T-cell (primary cell): ENCODE results near the gene ETFA. TPM values are rescaled to one million over a fixed set of nuclear protein-coding genes. Genes with fewer than 3 reads are reported as not detected.

Experiments
- ATAC-seq, 4 experiments: fragments of 200-7000 bp in 3 of 4; fragments of 150-1000 bp in 1 of 4; cut with Tn5 transposase; replicated peaks in 1 of 4; 1 replicate in 3 of 4; 2 replicates in 1 of 4; pipeline ENCODE4 v1.10.0; 2021; ENCODE audit warnings: moderate library complexity in 3 of 4, mild to moderate bottlenecking in 2 of 4, moderate number of reproducible peaks in 1 of 4
- CTCF ChIA-PET, 2 donors: fragments of 300-600 bp; sonication (Branson Sonifier 250); formaldehyde crosslinking; loops; one replicate each; lab custom pipeline; 2022; ENCODE audit warnings: antibody characterized with exemption in 2 of 2; lab: Charles Lee
- POLR2A ChIA-PET, 2 donors: fragments of 300-600 bp; sonication (Branson Sonifier 250); formaldehyde crosslinking; loops; one replicate each; lab custom pipeline; 2022; ENCODE audit warnings: antibody characterized with exemption in 2 of 2; lab: Charles Lee
- DNase-seq, 35 experiments: peaks; one replicate each; pipeline versions ENCODE4 v3.0.0 to v3.0.0-alpha.2; 2013 to 2023
- H3K27ac ChIP-seq: one replicate; pipeline ENCODE4 v1.5.1; 2013; ENCODE audit warnings: low read length
- H3K27me3 ChIP-seq, 2 experiments: replicated peaks in 1 of 2; 1 replicate in 1 of 2; 2 replicates in 1 of 2; pipeline versions ENCODE4 v1.6.1 to v1.7.0; 2013; ENCODE audit warnings: low read length in 1 of 2, mixed read lengths in 1 of 2; ENCODE audit not compliant: control insufficient read depth in 2 of 2, insufficient read depth in 2 of 2; ENCODE audit errors: extremely low read depth in 1 of 2
- H3K36me3 ChIP-seq, 2 donors: 1 replicate in 1 of 2; 2 replicates in 1 of 2; pipeline versions ENCODE4 v1.6.1 to v1.7.0; 2013; ENCODE audit warnings: low read length in 1 of 2; ENCODE audit not compliant: control insufficient read depth in 2 of 2, insufficient read depth in 1 of 2; ENCODE audit errors: extremely low read depth in 1 of 2
- H3K4me1 ChIP-seq, 2 experiments: 1 replicate in 1 of 2; 2 replicates in 1 of 2; pipeline versions ENCODE4 v1.6.1 to v1.7.0; 2013; ENCODE audit warnings: low read length in 2 of 2, mixed read lengths in 1 of 2; ENCODE audit not compliant: insufficient read depth in 2 of 2, control insufficient read depth in 1 of 2; ENCODE audit errors: extremely low read depth in 1 of 2
- H3K4me3 ChIP-seq, 2 donors: 1 replicate in 1 of 2; 2 replicates in 1 of 2; pipeline versions ENCODE4 v1.5.1 to v1.7.0; 2013; ENCODE audit warnings: mild to moderate bottlenecking in 2 of 2, low read length in 1 of 2, moderate library complexity in 1 of 2; ENCODE audit not compliant: control insufficient read depth in 1 of 2; ENCODE audit errors: extremely low read depth in 1 of 2
- H3K9me3 ChIP-seq: 2 replicates; pipeline ENCODE4 v1.7.0; 2013
- H3K27ac Mint-ChIP-seq, 2 donors: one replicate each; pipeline ENCODE4 v1.8.0; 2020 to 2021; ENCODE audit warnings: mild to moderate bottlenecking in 2 of 2, mixed read lengths in 2 of 2
- H3K27me3 Mint-ChIP-seq, 2 donors: one replicate each; pipeline ENCODE4 v1.8.0; 2021 to 2022; ENCODE audit warnings: mixed read lengths in 2 of 2
- H3K36me3 Mint-ChIP-seq: one replicate; pipeline ENCODE4 v1.8.0; 2021; ENCODE audit warnings: mixed read lengths
- H3K4me1 Mint-ChIP-seq, 3 donors: one replicate each; pipeline ENCODE4 v1.8.0; 2020 to 2022; ENCODE audit warnings: mixed read lengths in 3 of 3, mild to moderate bottlenecking in 1 of 3
- H3K4me3 Mint-ChIP-seq, 3 donors: one replicate each; pipeline ENCODE4 v1.8.0; 2020 to 2022; ENCODE audit warnings: mild to moderate bottlenecking in 3 of 3, mixed read lengths in 3 of 3, moderate library complexity in 3 of 3
- H3K9me3 Mint-ChIP-seq, 3 donors: one replicate each; pipeline ENCODE4 v1.8.0; 2020 to 2022; ENCODE audit warnings: mixed read lengths in 3 of 3
- WGBS: methylation state at CpG from one replicate; pipeline ENCODE4 v1.1.5; 2013; ENCODE audit warnings: missing lambda C conversion rate; ENCODE audit not compliant: insufficient coverage; 5-methylcytosine and 5-hydroxymethylcytosine counted together
- total RNA-seq, 35 experiments: library from RNA in 6 of 35; stranded (reverse) in 6 of 35; fragments of 120-200 nt in 1 of 35; gene quantifications; one replicate each; pipeline versions ENCODE4 v1.2.1 to v1.2.4 and lab custom pipeline; 2013 to 2026

The ETFA gene
- total RNA-seq, 5 donors from 2014 or later (not counting 1 experiment from before 2014, with no cell fraction given): 34.6 to 53.9 (median 50.4) TPM

- no peaks in the 10 kb centered on the region for H3K4me1 Mint-ChIP-seq
These were observed 50.9 kb downstream of the ETFA start for GRCh38 chr15:76260246-76260938.

GRCh38 chr15:76259392-76259791 lies 51.9 kb downstream of the ETFA start:
- no peaks in the 10 kb centered on the region for H3K4me1 ChIP-seq
- 97% methylated on average over 12 of the region's 13 CpGs for WGBS
- DNase-seq: no peak
- Mint-ChIP-seq H3K27me3 (no peaks in the 10 kb centered on the region), H3K9me3 (peaks cover 9 to 15% (median 15%) of the 10 kb centered on the region in 3 donors), H3K36me3 (peaks cover 70% of the 10 kb centered on the region), H3K4me3 (no peak overlapping the region), H3K27ac (no peak overlapping the region), H3K4me1 (no peaks in the 10 kb centered on the region)
- ChIA-PET POLR2A (no interaction called here), CTCF (no interaction called here)
- H3K27me3 ChIP-seq: no peaks in the 10 kb centered on the region
- H3K9me3 ChIP-seq: no peaks in the 10 kb centered on the region
- peaks cover 5 to 36% of the 10 kb centered on the region in 2 donors for H3K36me3 ChIP-seq
- no peak overlapping the region for H3K4me3 ChIP-seq
- ATAC-seq: no peak
- no peak overlapping the region for H3K27ac ChIP-seq

More at GRCh38 chr15:76260246-76260938, 50.9 kb downstream of the ETFA start:
- H3K4me3 ChIP-seq: no peak overlapping the region
- H3K4me1 ChIP-seq: no peaks in the 10 kb centered on the region
- H3K27ac ChIP-seq: no peak overlapping the region
- WGBS: 98% methylated on average over 11 of the region's 12 CpGs
- peaks cover 7 to 42% of the 10 kb centered on the region in 2 donors for H3K36me3 ChIP-seq
- H3K27ac Mint-ChIP-seq: no peak overlapping the region
- ChIA-PET CTCF (no interaction called here), POLR2A (no interaction called here)
- DNase-seq (no peak), ATAC-seq (no peak)
- H3K27me3 Mint-ChIP-seq: no peaks in the 10 kb centered on the region
- no peaks in the 10 kb centered on the region for H3K27me3 ChIP-seq
- peaks cover 77% of the 10 kb centered on the region for H3K36me3 Mint-ChIP-seq
- H3K4me3 Mint-ChIP-seq: no peak overlapping the region
- peaks cover 9 to 22% (median 18%) of the 10 kb centered on the region in 3 donors for H3K9me3 Mint-ChIP-seq
- peaks cover under 1% of the 10 kb centered on the region for H3K9me3 ChIP-seq

GRCh38 chr15:76258460-76258859 lies 52.8 kb downstream of the ETFA start:
- ChIA-PET CTCF (no interaction called here), POLR2A (no interaction called here)
- DNase-seq: no peak
- H3K36me3 Mint-ChIP-seq: peaks cover 67% of the 10 kb centered on the region
- Histone ChIP-seq H3K36me3 (peaks cover 12 to 33% of the 10 kb centered on the region in 2 donors), H3K4me1 (no peaks in the 10 kb centered on the region), H3K4me3 (no peak overlapping the region), H3K9me3 (no peaks in the 10 kb centered on the region), H3K27me3 (no peaks in the 10 kb centered on the region), H3K27ac (no peak overlapping the region)
- no peaks in the 10 kb centered on the region for H3K27me3 Mint-ChIP-seq
- H3K4me1 Mint-ChIP-seq: peaks cover 0 to under 1% (median 0%) of the 10 kb centered on the region in 3 donors
- no peak overlapping the region for H3K27ac Mint-ChIP-seq
- no peak for ATAC-seq
- 100% methylated on average over 3 of the region's 3 CpGs for WGBS
- peaks cover 6% of the 10 kb centered on the region in 3 donors for H3K9me3 Mint-ChIP-seq
- H3K4me3 Mint-ChIP-seq: no peak overlapping the region

DNA sequence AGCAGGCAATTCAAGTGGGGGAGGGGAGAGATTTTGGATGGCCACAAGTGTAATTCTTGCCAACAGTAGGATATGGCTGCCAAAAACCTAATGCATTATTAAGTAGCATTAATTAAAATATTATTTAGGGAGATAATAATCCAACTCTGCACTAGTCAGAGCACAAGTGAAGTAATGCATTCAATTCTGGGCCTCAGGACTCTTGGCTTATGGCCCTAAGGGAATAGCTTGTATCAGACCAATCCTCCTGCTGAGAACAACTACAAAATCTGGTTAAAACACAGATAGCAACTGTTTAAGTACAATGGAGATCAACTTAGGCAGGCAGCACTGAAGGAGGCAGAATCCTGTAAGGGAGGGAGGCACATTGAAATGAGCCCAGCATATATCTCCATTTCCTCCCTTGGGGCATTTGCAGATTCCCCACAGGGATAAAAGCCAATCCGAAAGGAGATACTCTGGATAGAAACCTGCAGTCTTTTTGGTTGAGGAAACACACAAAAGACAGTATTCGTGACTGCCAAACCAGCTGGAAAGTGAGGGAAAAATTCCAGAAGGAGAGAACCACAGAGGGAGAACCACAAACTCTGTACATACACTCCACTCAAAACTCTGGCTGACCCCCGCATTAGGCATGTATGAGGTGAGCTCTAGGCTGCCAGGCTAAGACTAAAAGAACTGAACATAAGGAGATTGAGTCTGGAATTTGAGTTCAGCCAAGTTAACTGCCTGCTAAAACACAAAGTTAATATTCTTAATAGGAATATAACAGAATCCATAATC lies 57.4 kb downstream of the ETFA start:
- no peaks in the 10 kb centered on the region for H3K27me3 Mint-ChIP-seq
- peaks cover 0 to 1% (median 0%) of the 10 kb centered on the region in 3 donors for H3K4me1 Mint-ChIP-seq
- Histone ChIP-seq H3K27me3 (no peaks in the 10 kb centered on the region), H3K9me3 (no peaks in the 10 kb centered on the region), H3K4me3 (no peak overlapping the region), H3K4me1 (no peaks in the 10 kb centered on the region), H3K27ac (no peak overlapping the region), H3K36me3 (peaks cover 3 to 12% of the 10 kb centered on the region in 2 donors)
- WGBS: no CpG with 5 or more reads among the region's 3 CpGs
- no peak overlapping the region for H3K4me3 Mint-ChIP-seq
- peaks cover 27% of the 10 kb centered on the region for H3K36me3 Mint-ChIP-seq
- no peak for ATAC-seq
- DNase-seq: no peak
- no peaks in the 10 kb centered on the region for H3K9me3 Mint-ChIP-seq
- H3K27ac Mint-ChIP-seq: no peak overlapping the region
- CTCF ChIA-PET: no interaction called here
- POLR2A ChIA-PET: no interaction called here

DNA sequence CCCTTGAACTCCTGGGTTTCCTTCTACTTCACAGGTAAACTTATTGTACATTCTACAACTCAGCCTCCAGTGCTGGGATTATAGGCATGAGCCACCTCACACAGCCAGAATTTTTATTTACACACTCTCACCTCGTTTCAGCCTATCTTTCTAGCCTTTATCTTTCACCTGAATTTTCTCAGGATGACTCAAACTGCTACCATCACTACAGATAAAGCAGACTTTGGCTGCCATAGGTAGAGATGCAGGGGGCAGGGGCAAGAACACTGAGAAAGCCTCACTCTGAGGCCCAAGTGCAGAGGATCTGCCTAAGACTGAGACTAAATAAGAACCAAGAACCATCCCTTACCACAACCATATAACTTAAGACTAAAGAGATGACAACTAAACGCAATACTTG lies 59.0 kb downstream of the ETFA start:
- Mint-ChIP-seq H3K4me3 (no peak overlapping the region), H3K27me3 (no peaks in the 10 kb centered on the region), H3K4me1 (peaks cover 0 to 1% (median 0%) of the 10 kb centered on the region in 3 donors), H3K36me3 (peaks cover 20% of the 10 kb centered on the region), H3K27ac (no peak overlapping the region), H3K9me3 (no peaks in the 10 kb centered on the region)
- DNase-seq (no peak), ATAC-seq (no peak)
- CTCF ChIA-PET: no interaction called here
- H3K27me3 ChIP-seq: no peaks in the 10 kb centered on the region
- POLR2A ChIA-PET: no interaction called here
- no peaks in the 10 kb centered on the region for H3K9me3 ChIP-seq
- peaks cover 0 to 8% of the 10 kb centered on the region in 2 donors for H3K36me3 ChIP-seq
- no peak overlapping the region for H3K4me3 ChIP-seq
- 0% methylated on average over 1 of the region's 2 CpGs for WGBS
- no peaks in the 10 kb centered on the region for H3K4me1 ChIP-seq
- H3K27ac ChIP-seq: no peak overlapping the region

- ChIA-PET POLR2A (no interaction called here), CTCF (no interaction called here)
- Histone ChIP-seq H3K4me1 (no peaks in the 10 kb centered on the region), H3K36me3 (peaks cover 0 to 8% of the 10 kb centered on the region in 2 donors), H3K27ac (no peak overlapping the region), H3K4me3 (no peak overlapping the region), H3K27me3 (no peaks in the 10 kb centered on the region), H3K9me3 (no peaks in the 10 kb centered on the region)
- H3K27ac Mint-ChIP-seq: no peak overlapping the region
- H3K9me3 Mint-ChIP-seq: no peaks in the 10 kb centered on the region
- peaks cover 16% of the 10 kb centered on the region for H3K36me3 Mint-ChIP-seq
- H3K4me3 Mint-ChIP-seq: no peak overlapping the region
- H3K27me3 Mint-ChIP-seq: no peaks in the 10 kb centered on the region
- H3K4me1 Mint-ChIP-seq: peaks cover 0 to 1% (median 0%) of the 10 kb centered on the region in 3 donors
- no CpG with 5 or more reads among the region's 4 CpGs for WGBS
- no peak for ATAC-seq
- DNase-seq: no peak
These were observed 59.6 kb downstream of the ETFA start for GRCh38 chr15:76251717-76252116.
